Transverse colon (tissue), 3 donors: Measurements from ENCODE around the gene CSGALNACT2.

Source experiments
- POLR2A ChIP-seq: fragments of 450-650 bp; IDR thresholded peaks from one replicate; pipeline ENCODE4 v1.6.1; 2016; ENCODE audit warnings: antibody characterized with exemption, mild to moderate bottlenecking, moderate library complexity
- TF ChIP-seq, protein P1 (sequence below), 5 experiments: fragments of 200-600 bp in 3 of 5; fragments of 450-650 bp in 2 of 5; sonication (generic) in 3 of 5; IDR thresholded peaks; 1 replicate in 2 of 5; 2 replicates in 3 of 5; pipeline ENCODE4 v1.5.1; 2016 to 2017; ENCODE audit warnings: antibody characterized with exemption in 5 of 5, inconsistent platforms in 3 of 5, mild to moderate bottlenecking in 2 of 5, moderate library complexity in 1 of 5

DNA sequence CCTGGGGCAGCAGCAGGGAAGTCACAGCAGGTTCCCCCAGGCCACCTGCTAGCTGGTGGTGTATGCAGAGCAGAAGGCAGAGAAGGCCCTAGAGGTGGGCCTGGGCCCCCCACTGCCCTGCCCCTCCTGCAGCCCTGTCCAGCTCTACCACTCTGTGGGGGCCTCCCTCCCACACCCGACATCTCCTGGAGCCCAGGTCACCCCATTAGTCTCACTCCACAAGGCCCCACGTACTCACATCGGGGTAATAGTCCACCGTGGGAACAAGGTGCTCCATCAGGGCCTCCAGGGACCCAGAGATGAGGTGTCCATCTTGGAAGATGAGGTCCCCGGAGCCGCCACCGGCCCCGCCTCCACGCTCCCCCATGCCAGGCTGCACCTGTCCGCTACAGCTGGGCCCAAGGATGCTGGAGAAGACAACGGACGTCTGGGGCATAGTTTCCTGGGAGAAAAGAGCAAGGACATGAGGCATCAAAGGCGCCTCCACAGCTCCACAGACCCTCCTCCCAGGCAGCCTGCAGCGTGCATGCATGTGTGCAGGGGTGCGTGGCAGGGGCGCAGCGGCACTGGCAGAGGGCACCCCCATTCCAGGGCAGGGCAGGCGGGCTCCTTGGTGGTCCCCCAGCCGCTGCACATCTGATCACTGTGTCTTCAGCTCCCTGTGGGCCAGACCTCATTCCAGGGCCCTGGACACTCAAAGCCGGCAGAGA, 67.6 kb downstream of the CSGALNACT2 start:
- TF ChIP-seq, protein P1, sequence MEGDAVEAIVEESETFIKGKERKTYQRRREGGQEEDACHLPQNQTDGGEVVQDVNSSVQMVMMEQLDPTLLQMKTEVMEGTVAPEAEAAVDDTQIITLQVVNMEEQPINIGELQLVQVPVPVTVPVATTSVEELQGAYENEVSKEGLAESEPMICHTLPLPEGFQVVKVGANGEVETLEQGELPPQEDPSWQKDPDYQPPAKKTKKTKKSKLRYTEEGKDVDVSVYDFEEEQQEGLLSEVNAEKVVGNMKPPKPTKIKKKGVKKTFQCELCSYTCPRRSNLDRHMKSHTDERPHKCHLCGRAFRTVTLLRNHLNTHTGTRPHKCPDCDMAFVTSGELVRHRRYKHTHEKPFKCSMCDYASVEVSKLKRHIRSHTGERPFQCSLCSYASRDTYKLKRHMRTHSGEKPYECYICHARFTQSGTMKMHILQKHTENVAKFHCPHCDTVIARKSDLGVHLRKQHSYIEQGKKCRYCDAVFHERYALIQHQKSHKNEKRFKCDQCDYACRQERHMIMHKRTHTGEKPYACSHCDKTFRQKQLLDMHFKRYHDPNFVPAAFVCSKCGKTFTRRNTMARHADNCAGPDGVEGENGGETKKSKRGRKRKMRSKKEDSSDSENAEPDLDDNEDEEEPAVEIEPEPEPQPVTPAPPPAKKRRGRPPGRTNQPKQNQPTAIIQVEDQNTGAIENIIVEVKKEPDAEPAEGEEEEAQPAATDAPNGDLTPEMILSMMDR (IDR thresholded peaks at IDR 0.05): no peak
- TF ChIP-seq POLR2A: no peak
